Caco-2 (cell line): ENCODE measurements around the gene PTTG1IP2. TPM values are rescaled to one million over a fixed set of nuclear protein-coding genes. Genes with fewer than 3 reads are reported as not detected.
"Not testable (repeated sequence)": the region's sequence is repeated elsewhere in the genome, so short reads cannot be mapped to it uniquely, and the experiment has no call there.

Experiments used
- BruUV-seq: library from RNA; stranded (reverse); fragments of 400-500 nt; replicated peaks from 2 replicates; lab custom pipeline; 2021; lab: Mats Ljungman, UMichigan
- CTCF ChIA-PET: fragments of 300-600 bp; sonication (Branson Sonifier 250); formaldehyde crosslinking; loops from one replicate; lab custom pipeline; 2022; ENCODE audit warnings: antibody characterized with exemption; lab: Charles Lee
- POLR2A ChIA-PET: fragments of 300-600 bp; sonication (Branson Sonifier 250); formaldehyde crosslinking; loops from one replicate; lab custom pipeline; 2022; ENCODE audit warnings: antibody characterized with exemption; lab: Charles Lee
- DNase-seq, 2 experiments: peaks; one replicate each; pipeline versions ENCODE4 v3.0.0 to v3.0.0-alpha.2; 2020 to 2022
- H3K27me3 ChIP-seq: replicated peaks from 2 replicates; pipeline ENCODE4 v1.6.0; 2011; ENCODE audit warnings: low read length; ENCODE audit not compliant: control insufficient read depth, insufficient read depth
- H3K36me3 ChIP-seq: 2 replicates; pipeline ENCODE4 v1.5.1; 2011; ENCODE audit warnings: low read length; ENCODE audit not compliant: control insufficient read depth, insufficient read depth
- H3K4me1 ChIP-seq: fragments of 250-450 bp; sonication (Bioruptor Pico); 2 replicates; pipeline ENCODE4 v1.5.1; 2020; ENCODE audit warnings: mild to moderate bottlenecking
- H3K4me3 ChIP-seq: 2 replicates; pipeline ENCODE4 v1.5.1; 2011; ENCODE audit warnings: low read depth, mild to moderate bottlenecking, control low read depth, low read length
- H3K9me3 ChIP-seq: fragments of 250-450 bp; sonication (Bioruptor Pico); 2 replicates; pipeline ENCODE4 v1.5.1; 2020; ENCODE audit warnings: mild to moderate bottlenecking, moderate library complexity
- H3K27ac Mint-ChIP-seq: one replicate; pipeline ENCODE4 v1.8.0; 2022; ENCODE audit warnings: mixed read lengths; ENCODE audit not compliant: unreplicated experiment
- H3K27me3 Mint-ChIP-seq: one replicate; pipeline ENCODE4 v1.8.0; 2022; ENCODE audit warnings: mixed read lengths; ENCODE audit not compliant: insufficient read depth, unreplicated experiment
- H3K36me3 Mint-ChIP-seq: one replicate; pipeline ENCODE4 v1.8.0; 2022; ENCODE audit warnings: mild to moderate bottlenecking, mixed read lengths; ENCODE audit not compliant: insufficient read depth, unreplicated experiment
- H3K4me1 Mint-ChIP-seq: one replicate; pipeline ENCODE4 v1.8.0; 2022; ENCODE audit warnings: low read depth, mixed read lengths; ENCODE audit not compliant: unreplicated experiment
- H3K4me3 Mint-ChIP-seq: one replicate; pipeline ENCODE4 v1.8.0; 2022; ENCODE audit warnings: mild to moderate bottlenecking, moderate library complexity, mixed read lengths; ENCODE audit not compliant: unreplicated experiment
- H3K9me3 Mint-ChIP-seq: one replicate; pipeline ENCODE4 v1.8.0; 2022; ENCODE audit warnings: mixed read lengths; ENCODE audit not compliant: unreplicated experiment
- CTCF ChIP-seq, 2 experiments: fragments of 200-600 bp in 1 of 2; IDR thresholded peaks; 1 replicate in 1 of 2; 2 replicates in 1 of 2; pipeline versions ENCODE4 v1.5.1 to v1.8.0; 2011 to 2022; ENCODE audit warnings: antibody characterized with exemption in 1 of 2, control low read depth in 1 of 2, inconsistent platforms in 1 of 2, low read depth in 1 of 2, low read length in 1 of 2, mild to moderate bottlenecking in 1 of 2, moderate library complexity in 1 of 2; ENCODE audit not compliant: insufficient read depth in 1 of 2, severe bottlenecking in 1 of 2, unreplicated experiment in 1 of 2
- intact Hi-C: fragments of 100-400 bp; cut with micrococcal nuclease; formaldehyde crosslinking; loops from one replicate; pipeline ENCODE4 v1.10.0; 2022; ENCODE audit not compliant: unreplicated experiment
- total RNA-seq: library from RNA; stranded (reverse); gene quantifications from 2 replicates; pipeline ENCODE4 v1.2.3, GENCODE V29; 2022

PTTG1IP2 gene
- total RNA-seq, 1 experiment from 2014 or later, result not detected

- Histone ChIP-seq H3K27me3 (no peaks in the 10 kb centered on the region), H3K4me1 (0 out of 2 replicates have a peak, but pooled peaks cover 4% of the 10 kb centered on the region), H3K4me3 (no peak overlapping the region), H3K9me3 (no peaks in the 10 kb centered on the region), H3K36me3 (no peaks in the 10 kb centered on the region)
- Mint-ChIP-seq H3K27ac (no peak overlapping the region), H3K27me3 (no peaks in the 10 kb centered on the region), H3K9me3 (peaks cover 2% of the 10 kb centered on the region), H3K4me1 (peaks cover 8% of the 10 kb centered on the region), H3K4me3 (no peak overlapping the region), H3K36me3 (no peaks in the 10 kb centered on the region)
- no TSS peak for BruUV-seq
- ChIA-PET CTCF (no interaction called here), POLR2A (no interaction called here)
- no peak for TF ChIP-seq CTCF (IDR thresholded peaks at IDR 0.05; ENCODE audit: insufficient read depth in 1 of 2, low read depth in 1 of 2, low read length in 1 of 2, severe bottlenecking in 1 of 2, unreplicated experiment in 1 of 2)
- no peak for DNase-seq
- intact Hi-C loops, result loop anchor here (10.0 kb wide), 1 partner anchor 137 kb away; the partner anchor contains the start of gene CDK14
Observed at GRCh38 chr7:90458104-90458503, 11.3 kb upstream of the PTTG1IP2 start.

GRCh38 chr7:90459888-90460287 is 9.6 kb upstream of the PTTG1IP2 start:
- Histone ChIP-seq H3K4me3 (no peak overlapping the region), H3K9me3 (0 out of 2 replicates have a peak, but pooled peaks cover 9% of the 10 kb centered on the region), H3K36me3 (no peaks in the 10 kb centered on the region), H3K27me3 (no peaks in the 10 kb centered on the region), H3K4me1 (0 out of 2 replicates have a peak, but pooled peaks cover 4% of the 10 kb centered on the region)
- ChIA-PET CTCF (no interaction called here), POLR2A (no interaction called here)
- Mint-ChIP-seq H3K36me3 (no peaks in the 10 kb centered on the region), H3K27me3 (no peaks in the 10 kb centered on the region), H3K27ac (no peak overlapping the region), H3K9me3 (peaks cover 13% of the 10 kb centered on the region), H3K4me1 (peaks cover 7% of the 10 kb centered on the region), H3K4me3 (no peak overlapping the region)
- DNase-seq, result no peak
- BruUV-seq, result no TSS peak
- intact Hi-C loops, result loop anchor here (10.0 kb wide), 1 partner anchor 135 kb away; the partner anchor contains the start of gene CDK14
- TF ChIP-seq CTCF (IDR thresholded peaks at IDR 0.05; ENCODE audit: insufficient read depth in 1 of 2, low read depth in 1 of 2, low read length in 1 of 2, severe bottlenecking in 1 of 2, unreplicated experiment in 1 of 2), result peak in 1 of 2 experiments; percentile 27

- no TSS peak for BruUV-seq
- Mint-ChIP-seq H3K27me3 (peaks cover 2% of the 10 kb centered on the region), H3K36me3 (no peaks in the 10 kb centered on the region), H3K4me1 (no peaks in the 10 kb centered on the region), H3K27ac (no peak overlapping the region), H3K9me3 (peaks cover 26% of the 10 kb centered on the region), H3K4me3 (no peak overlapping the region)
- Histone ChIP-seq H3K36me3 (no peaks in the 10 kb centered on the region), H3K9me3 (0 out of 2 replicates have a peak, but pooled peaks cover 12% of the 10 kb centered on the region), H3K27me3 (no peaks in the 10 kb centered on the region), H3K4me3 (no peak overlapping the region), H3K4me1 (no peaks in the 10 kb centered on the region)
- CTCF ChIA-PET, result interaction anchor here (1.0 kb wide), 1 partner anchor 14 kb away, joined by 3 read pairs; no protein-coding TSS in a partner anchor
- intact Hi-C loops, result no loop called here
- POLR2A ChIA-PET, result no interaction called here
- no peak for DNase-seq
- TF ChIP-seq CTCF (IDR thresholded peaks at IDR 0.05; ENCODE audit: insufficient read depth in 1 of 2, low read depth in 1 of 2, low read length in 1 of 2, severe bottlenecking in 1 of 2, unreplicated experiment in 1 of 2), result no peak
Observed at GRCh38 chr7:90461219-90461618, 8.2 kb upstream of the PTTG1IP2 start.

GRCh38 chr7:90463151-90463628 is 6.2 kb upstream of the PTTG1IP2 start:
- CTCF ChIA-PET, BruUV-seq, H3K36me3 Mint-ChIP-seq, H3K4me1 ChIP-seq, H3K27ac Mint-ChIP-seq, H3K4me3 ChIP-seq, H3K4me1 Mint-ChIP-seq, H3K36me3 ChIP-seq, H3K27me3 ChIP-seq, POLR2A ChIA-PET, intact Hi-C loops, H3K4me3 Mint-ChIP-seq, DNase-seq, H3K27me3 Mint-ChIP-seq: not testable (repeated sequence)
- H3K9me3 Mint-ChIP-seq, result peaks cover 27% of the 10 kb centered on the region
- H3K9me3 ChIP-seq, result 0 out of 2 replicates have a peak, but pooled peaks cover 12% of the 10 kb centered on the region
